ENCODE results near the gene RAB11FIP2.

RAB11FIP2 gene

GRCh38 chr10:118020365-118020764 is 26.4 kb downstream of the RAB11FIP2 start:
- Histone ChIP-seq H3K27me3 (ENCODE audit: insufficient read depth, low read length, poor library complexity) (no peaks in the 10 kb centered on the region), H3K9me3 (ENCODE audit: insufficient read depth, low read length, severe bottlenecking) (no peaks in the 10 kb centered on the region), H3K4me2 (ENCODE audit: insufficient read depth, low read length) (no peak overlapping the region), H3K27ac (ENCODE audit: low read length) (no peak overlapping the region), H2AFZ (ENCODE audit: low read depth, low read length) (no peak overlapping the region), H3K36me3 (ENCODE audit: insufficient read depth, low read length) (peaks cover 17% of the 10 kb centered on the region; the same call in 1 of the 2 replicates), H4K20me1 (ENCODE audit: insufficient read depth, low read length) (peaks cover 8% of the 10 kb centered on the region; the same call in 1 of the 2 replicates), H3K4me1 (ENCODE audit: insufficient read depth, low read length) (no peaks in the 10 kb centered on the region), H3K9ac (ENCODE audit: low read depth, low read length) (no peak overlapping the region), H3K79me2 (ENCODE audit: insufficient read depth, low read length) (peaks cover 4% of the 10 kb centered on the region), H3K4me3 (ENCODE audit: low read depth in 1 of 2, low read length in 2 of 2) (no peak overlapping the region)
- TF ChIP-seq CTCF (IDR thresholded peaks at IDR 0.05; ENCODE audit: borderline replicate concordance, extremely low read depth, low read length, poor library complexity, severe bottlenecking) (no peak), EZH2 (IDR thresholded peaks at IDR 0.05; ENCODE audit: borderline replicate concordance, low read depth, low read length, severe bottlenecking) (no peak)
- ATAC-seq (ENCODE audit: insufficient read depth, low read depth) = 0 out of 3 replicates have a peak, but pooled peaks have one; percentile 24
- DNase-seq = no peak

- H3K9me3 ChIP-seq (ENCODE audit: insufficient read depth, low read length, severe bottlenecking) = no peaks in the 10 kb centered on the region
- H3K36me3 ChIP-seq (ENCODE audit: insufficient read depth, low read length) = peaks cover 11% of the 10 kb centered on the region; the same call in 1 of the 2 replicates
- no peaks in the 10 kb centered on the region; the same call in 1 of the 2 replicates for H3K79me2 ChIP-seq (ENCODE audit: insufficient read depth, low read length)
- H3K27me3 ChIP-seq (ENCODE audit: insufficient read depth, low read length, poor library complexity) = no peaks in the 10 kb centered on the region
- no peak overlapping the region for H3K27ac ChIP-seq (ENCODE audit: low read length)
- no peak overlapping the region for H3K9ac ChIP-seq (ENCODE audit: low read depth, low read length)
- no peak overlapping the region for H2AFZ ChIP-seq (ENCODE audit: low read depth, low read length)
- no peak overlapping the region for H3K4me3 ChIP-seq (ENCODE audit: low read depth in 1 of 2, low read length in 2 of 2)
- H3K4me1 ChIP-seq (ENCODE audit: insufficient read depth, low read length) = no peaks in the 10 kb centered on the region
- ATAC-seq (ENCODE audit: insufficient read depth, low read depth) (no peak), DNase-seq (no peak)
- no peak overlapping the region for H3K4me2 ChIP-seq (ENCODE audit: insufficient read depth, low read length)
- TF ChIP-seq EZH2 (IDR thresholded peaks at IDR 0.05; ENCODE audit: borderline replicate concordance, low read depth, low read length, severe bottlenecking) (no peak), CTCF (IDR thresholded peaks at IDR 0.05; ENCODE audit: borderline replicate concordance, extremely low read depth, low read length, poor library complexity, severe bottlenecking) (no peak)
- peaks cover 8% of the 10 kb centered on the region; the same call in 1 of the 2 replicates for H4K20me1 ChIP-seq (ENCODE audit: insufficient read depth, low read length)
These were observed 28.9 kb downstream of the RAB11FIP2 start for GRCh38 chr10:118017850-118018249.

GRCh38 chr10:118017071-118017740 is 29.5 kb downstream of the RAB11FIP2 start:
- Histone ChIP-seq H3K27ac (ENCODE audit: low read length) (no peak overlapping the region), H3K4me1 (ENCODE audit: insufficient read depth, low read length) (no peaks in the 10 kb centered on the region), H3K27me3 (ENCODE audit: insufficient read depth, low read length, poor library complexity) (no peaks in the 10 kb centered on the region), H3K9me3 (ENCODE audit: insufficient read depth, low read length, severe bottlenecking) (no peaks in the 10 kb centered on the region), H3K79me2 (ENCODE audit: insufficient read depth, low read length) (no peaks in the 10 kb centered on the region; the same call in 1 of the 2 replicates), H3K4me2 (ENCODE audit: insufficient read depth, low read length) (no peak overlapping the region), H4K20me1 (ENCODE audit: insufficient read depth, low read length) (peaks cover 8% of the 10 kb centered on the region; the same call in 1 of the 2 replicates), H3K9ac (ENCODE audit: low read depth, low read length) (no peak overlapping the region), H3K36me3 (ENCODE audit: insufficient read depth, low read length) (peaks cover 11% of the 10 kb centered on the region; the same call in 1 of the 2 replicates), H3K4me3 (ENCODE audit: low read depth in 1 of 2, low read length in 2 of 2) (no peak overlapping the region), H2AFZ (ENCODE audit: low read depth, low read length) (no peak overlapping the region)
- no peak for TF ChIP-seq CTCF (IDR thresholded peaks at IDR 0.05; ENCODE audit: borderline replicate concordance, extremely low read depth, low read length, poor library complexity, severe bottlenecking)
- TF ChIP-seq EZH2 (IDR thresholded peaks at IDR 0.05; ENCODE audit: borderline replicate concordance, low read depth, low read length, severe bottlenecking) = no peak
- no peak for ATAC-seq (ENCODE audit: insufficient read depth, low read depth)
- no peak for DNase-seq

Data from DND-41 (cell line).